Kidney tubule cell (primary cell): ENCODE results near the gene OTUB1.
"Not testable (repeated sequence)": the region's sequence is repeated elsewhere in the genome, so short reads cannot be mapped to it uniquely, and the experiment has no call there.

Experiments
- DNase-seq: peaks from one replicate; pipeline ENCODE4 v3.0.0-alpha.2; 2018; ENCODE audit warnings: low spot score

OTUB1 gene, protein sequence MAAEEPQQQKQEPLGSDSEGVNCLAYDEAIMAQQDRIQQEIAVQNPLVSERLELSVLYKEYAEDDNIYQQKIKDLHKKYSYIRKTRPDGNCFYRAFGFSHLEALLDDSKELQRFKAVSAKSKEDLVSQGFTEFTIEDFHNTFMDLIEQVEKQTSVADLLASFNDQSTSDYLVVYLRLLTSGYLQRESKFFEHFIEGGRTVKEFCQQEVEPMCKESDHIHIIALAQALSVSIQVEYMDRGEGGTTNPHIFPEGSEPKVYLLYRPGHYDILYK

DNA sequence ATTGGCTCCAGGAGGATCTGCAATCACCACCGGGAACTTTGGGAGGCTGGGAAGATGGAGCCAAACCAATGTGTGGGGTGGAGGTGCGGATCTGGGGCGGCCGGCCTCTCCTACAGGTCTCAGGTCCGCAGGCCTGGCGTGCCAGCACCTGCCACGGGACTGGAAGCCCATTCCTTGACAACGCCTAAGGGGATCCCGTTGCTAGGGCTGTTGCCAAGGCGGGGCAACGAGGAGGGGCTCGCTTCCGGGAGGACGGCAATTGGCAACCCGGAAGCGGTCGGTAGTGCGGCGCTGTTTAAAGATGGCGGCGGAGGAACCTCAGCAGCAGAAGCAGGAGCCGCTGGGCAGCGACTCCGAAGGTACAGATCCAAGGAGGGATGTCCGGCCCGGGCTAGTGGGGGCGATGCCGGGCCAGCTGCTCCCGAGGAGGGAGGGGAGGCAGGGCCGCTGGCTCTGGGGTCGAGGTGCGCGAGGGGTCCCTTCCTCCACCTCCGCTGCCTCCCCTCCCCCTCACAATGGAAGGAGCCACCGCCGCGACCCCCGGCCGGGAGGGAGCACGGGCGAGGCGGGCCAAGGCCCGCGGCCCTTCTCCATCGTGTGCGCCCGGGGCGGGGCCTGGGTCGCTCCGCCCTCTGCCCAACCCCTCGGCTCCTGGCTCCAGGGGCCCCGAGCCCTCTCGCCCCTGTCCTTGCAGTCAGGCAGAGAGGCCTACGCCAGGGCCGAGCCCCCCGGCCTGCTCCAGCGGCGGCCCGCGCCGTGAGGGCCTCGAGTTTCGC, at the start of gene OTUB1:
Gene OTUB1 (plus strand): TSS at position 283 of the 776 bp plus-strand sequence. CDS start 19 bp downstream, at position 302.
- DNase-seq = peak; percentile 95

DNA sequence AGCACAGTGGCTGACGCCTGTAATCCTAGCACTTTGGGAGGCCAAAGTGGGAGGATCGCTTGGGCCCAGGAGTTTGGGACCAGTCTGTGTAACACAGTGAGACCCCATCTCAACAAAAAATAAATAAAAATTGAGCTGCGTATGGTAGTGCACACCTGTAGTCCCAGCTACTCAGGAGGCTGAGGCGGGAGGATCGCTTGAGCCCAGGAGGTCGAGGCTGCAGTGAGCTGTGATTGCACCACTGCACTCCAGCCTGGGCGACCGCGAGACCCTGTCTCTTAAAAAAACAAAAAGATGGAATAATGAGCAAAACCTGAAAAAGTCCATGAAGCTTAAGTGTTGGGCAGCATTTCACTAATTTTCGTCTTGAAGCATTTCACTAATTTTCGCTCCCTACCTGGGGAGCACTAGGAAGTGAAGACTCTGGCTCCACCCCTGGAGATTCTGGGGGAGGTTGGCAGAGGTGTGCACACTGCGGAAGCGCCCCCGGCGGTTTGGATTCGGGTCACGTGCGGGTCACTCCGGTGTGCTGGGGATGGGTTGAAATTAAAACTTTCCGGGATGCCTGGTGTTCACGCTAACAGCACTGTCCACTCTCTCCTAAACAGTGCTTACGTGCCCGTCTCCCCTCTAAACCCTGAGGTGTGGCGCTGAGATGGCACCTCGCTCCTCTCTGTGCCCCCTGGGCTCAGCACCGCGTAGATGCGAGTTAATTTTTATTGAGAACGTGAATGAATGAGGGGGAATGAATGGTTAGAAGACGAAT, 48.3 kb upstream of the OTUB1 start:
- DNase-seq = no peak

DNA sequence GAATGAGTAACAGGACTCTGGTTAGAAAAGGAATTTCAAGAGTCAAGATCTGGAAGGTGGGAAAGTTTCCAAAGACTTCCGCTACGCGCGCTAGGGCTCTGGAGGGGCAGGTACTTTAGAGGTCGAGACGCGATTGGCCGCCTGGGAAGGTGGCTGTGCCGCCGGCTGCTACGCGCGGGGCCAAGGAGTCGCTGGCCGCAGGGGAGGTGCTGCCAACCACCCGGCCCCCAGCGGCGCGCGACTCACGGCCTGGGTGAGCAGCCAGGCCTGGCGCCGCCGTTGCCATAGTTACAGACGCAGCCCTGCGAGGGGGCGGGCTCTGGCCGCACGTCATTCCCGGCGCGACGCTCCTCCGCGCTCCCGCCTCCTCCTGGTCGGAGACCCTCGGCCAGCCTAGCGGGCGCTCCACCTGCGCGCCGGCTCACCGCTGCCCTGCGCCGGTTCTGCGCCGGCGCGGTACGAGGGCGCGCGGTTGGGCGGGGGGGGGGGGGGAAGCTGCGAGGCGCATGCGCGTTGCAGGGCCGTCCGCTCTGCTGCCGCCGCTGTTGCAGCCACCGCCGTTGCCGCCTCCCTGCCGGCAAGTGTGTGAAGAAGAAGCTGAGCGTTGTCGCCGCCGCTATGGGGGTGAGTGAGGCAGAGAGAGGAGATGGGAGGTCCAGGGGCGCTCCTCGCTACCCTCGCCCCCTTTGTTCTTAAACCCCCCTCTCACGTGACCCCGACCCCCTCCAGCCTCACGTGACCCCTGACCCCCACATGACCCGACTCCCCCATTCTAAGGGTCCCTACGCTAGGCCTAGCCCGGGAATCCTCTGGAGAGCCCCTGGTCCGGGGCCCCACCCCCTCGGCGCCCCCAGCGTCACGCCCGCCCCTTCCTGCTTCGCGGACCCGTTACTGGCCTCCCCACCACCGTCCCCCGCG, 47.5 kb upstream of the OTUB1 start, which contains the start of gene NAA40:
Gene NAA40 (plus strand): TSS at position 524 of the 918 bp plus-strand sequence. CDS start 95 bp downstream, at position 619.
- DNase-seq = peak; percentile 100

DNA sequence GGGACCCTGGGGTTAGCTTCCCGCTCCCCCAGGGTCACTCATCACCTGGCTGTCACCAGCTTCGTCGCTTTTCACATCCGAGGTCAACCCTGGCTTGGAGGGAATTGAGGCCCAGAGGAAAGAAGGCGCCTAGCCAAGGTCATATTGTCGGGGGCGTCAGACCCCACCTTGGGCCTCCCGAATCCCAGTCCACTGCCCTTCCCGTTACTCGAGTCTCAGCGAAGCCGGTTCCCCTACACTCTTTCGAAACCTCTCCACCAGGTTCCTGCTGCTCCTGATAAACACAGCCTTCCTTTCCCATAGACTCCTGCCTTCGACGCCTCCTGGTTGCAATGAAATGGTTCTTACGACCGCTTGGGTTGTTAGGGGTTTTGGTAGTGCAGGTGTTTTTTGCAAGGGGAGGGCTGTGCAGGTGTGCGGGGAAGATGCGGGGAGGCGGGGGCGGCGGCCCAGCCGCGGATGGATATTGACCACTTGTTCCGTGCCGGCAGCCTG, 46.8 kb upstream of the OTUB1 start:
- DNase-seq = peak; percentile 17

DNA sequence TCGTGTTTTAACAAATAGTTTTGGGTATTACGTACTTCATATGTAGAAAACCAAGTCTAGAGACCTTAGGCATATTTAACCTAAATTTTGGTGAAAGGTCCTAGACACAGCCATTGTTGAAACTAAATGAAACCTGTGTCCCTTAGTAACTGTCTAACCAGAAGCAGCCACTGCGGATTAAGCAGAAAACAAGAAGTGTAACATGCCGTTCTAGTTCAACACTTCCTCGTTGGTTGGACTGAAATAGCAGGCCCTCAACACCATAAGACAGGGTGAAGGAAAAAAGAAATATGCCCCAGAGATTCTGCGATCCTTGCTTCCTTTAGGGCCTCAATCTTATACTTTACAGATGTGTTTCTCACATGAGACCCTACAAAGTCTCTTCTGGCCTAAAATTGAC, 45.5 kb upstream of the OTUB1 start:
- no peak for DNase-seq

DNA sequence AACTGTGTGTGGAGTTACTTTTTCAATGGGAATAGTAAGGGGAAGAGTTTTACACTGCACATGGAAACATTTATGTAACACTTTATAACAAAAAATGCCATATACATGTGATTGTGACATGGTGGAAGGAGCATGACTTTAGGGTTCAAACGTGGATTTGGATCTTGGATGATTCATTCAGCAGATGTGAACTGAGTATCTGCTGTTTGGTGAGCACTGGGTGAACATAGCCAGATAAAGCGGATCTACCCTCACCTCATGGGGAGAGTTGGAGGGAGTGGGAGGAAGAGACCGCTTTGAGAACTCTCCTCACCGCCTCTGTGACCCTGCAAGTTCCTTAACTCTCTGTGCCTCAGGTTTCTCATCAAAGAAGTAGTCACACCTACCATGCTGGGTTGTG, 44.3 kb upstream of the OTUB1 start:
- no peak for DNase-seq

DNA sequence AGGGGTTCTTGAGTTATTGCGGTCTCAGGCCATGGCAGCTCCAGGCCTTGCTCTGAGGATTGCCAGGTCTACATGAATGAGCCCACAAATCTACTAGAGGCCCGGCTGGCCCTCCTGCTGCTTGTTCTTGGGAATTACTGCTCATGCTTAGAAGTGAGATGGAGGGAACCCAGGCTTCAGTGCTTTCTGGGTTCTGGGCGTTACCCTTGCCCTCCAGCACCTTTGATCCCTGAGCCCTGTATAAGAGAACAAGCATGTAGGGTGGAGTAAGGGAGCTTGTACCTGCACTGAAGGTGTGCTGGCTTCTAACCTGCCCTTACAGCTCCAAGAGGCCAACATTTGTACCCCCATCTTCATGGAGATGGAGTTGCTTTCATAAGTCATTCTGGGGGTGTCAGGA, 43.4 kb upstream of the OTUB1 start:
- no peak for DNase-seq

DNA sequence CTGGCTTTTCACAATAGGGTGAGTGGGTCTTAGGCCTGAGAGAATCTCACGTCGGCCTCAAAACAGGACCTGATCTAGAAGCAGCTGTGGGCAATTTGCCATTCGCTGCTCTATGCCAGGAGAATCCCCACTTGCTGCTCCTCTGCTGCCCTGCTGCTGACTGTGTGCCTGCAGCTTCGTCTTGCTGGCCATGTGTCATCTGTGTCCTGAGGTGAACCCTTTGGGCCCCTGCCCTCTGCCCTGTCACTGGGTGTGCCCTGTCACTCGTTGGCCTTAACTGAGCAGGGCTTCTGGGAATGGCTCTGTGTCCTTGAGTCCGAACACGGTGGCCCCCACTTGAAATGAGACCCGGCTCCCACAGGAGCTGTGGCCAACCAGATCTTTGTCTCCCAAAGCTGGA, 41.3 kb upstream of the OTUB1 start:
- DNase-seq = no peak

DNA sequence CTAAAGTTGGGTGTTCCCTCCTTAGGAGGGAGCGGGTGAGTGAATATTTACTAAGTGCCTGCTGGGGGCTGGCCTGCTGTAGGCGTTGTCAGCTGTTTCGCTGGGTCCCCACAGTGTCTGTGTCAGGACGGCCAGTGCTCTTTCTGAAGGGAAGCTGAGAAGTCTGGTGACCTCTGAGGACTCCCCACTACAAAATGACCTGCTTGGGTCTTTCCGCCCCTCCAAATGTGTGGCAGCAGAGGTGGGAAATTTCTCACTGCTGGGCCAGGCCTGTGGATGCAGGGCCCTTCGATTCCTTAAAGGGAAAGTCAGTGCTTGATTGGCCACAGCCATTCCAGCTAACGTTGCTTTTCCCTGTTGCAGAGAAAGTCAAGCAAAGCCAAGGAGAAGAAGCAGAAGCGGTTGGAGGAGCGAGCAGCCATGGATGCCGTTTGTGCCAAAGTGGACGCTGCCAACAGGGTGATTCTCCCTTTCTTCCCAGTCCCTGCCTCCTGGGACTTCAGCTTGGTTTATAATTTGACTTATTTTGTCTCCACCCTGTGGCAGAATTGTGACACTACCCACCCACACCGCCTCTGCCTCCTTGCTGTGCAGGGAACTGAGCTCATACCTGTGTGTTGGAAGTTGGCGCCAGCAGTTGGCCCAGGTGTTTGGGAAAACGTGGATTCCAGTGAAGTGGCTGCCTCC, 40.6 kb upstream of the OTUB1 start:
- peak; percentile 78 for DNase-seq

DNA sequence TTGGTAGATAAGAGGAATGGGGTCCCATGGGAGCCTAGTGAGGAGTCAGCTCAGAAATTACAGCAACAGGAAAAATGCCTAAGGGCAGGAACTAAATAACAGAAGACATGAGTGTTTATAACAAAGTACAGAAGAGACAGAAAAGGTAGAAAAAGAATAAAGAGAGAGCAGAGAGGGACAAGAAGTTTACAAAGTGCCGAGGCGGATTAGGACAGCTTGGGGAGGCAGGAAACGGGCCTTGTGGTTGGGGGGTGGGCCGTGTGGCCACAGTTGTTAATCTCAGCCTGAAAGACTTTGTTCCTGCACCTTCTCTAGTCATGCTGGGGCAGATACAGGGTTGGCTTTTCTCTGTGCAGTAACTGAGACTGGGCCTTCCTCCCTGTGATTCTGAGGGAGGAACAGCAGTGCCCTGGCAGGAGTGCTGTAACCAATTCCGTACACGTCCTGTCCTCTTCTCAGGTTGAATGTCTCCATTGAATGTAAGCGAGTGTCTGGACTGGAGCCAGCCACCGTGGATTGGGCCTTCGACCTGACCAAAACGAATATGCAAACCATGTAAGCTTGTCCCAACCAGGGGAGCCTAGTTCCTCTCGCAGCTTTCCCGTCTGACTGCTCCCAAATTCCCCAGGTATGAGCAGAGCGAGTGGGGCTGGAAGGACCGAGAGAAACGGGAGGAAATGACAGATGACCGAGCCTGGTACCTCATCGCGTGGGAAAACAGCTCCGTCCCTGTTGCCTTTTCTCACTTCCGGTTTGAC, 34.3 kb upstream of the OTUB1 start:
- DNase-seq = no peak

DNA sequence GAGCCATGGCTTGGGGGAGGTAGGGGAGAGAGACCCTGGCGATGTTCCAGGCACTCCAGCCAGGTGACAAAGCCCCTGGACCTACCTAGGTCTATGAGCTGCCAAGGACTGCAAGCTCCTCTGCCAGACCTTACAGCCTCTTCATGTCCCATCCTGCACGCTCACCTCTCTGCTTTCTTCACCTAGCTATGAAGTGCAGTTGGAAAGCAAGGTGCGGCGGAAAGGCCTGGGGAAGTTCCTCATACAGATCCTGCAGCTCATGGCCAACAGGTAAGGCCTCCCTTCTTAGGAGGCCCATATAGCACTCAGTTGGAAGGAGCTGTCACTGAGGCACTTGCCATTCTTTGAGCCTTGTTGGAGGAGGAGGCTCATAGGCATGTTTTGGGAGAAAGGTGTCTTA, 33.7 kb upstream of the OTUB1 start:
- DNase-seq = no peak

DNA sequence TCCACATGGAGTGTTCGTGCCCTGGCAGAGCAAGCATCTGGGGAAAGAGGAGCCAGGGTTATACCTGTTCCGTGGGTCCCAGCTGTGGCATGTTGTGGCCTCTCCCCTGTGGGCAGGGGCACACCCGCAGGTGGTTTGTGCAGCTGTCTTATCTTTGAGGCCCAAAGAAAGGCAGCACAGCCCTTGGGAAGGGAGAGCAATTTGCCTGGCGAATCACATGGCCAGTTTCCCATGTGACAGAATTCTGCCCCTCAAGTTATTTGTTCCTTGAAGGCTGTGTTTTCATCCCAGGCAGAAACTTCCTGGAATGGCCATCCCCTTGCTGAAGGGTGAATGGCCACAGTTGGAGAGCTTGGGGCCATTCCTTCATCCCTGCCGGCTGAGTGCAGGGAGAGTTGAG, 28.2 kb upstream of the OTUB1 start:
- no peak for DNase-seq

DNA sequence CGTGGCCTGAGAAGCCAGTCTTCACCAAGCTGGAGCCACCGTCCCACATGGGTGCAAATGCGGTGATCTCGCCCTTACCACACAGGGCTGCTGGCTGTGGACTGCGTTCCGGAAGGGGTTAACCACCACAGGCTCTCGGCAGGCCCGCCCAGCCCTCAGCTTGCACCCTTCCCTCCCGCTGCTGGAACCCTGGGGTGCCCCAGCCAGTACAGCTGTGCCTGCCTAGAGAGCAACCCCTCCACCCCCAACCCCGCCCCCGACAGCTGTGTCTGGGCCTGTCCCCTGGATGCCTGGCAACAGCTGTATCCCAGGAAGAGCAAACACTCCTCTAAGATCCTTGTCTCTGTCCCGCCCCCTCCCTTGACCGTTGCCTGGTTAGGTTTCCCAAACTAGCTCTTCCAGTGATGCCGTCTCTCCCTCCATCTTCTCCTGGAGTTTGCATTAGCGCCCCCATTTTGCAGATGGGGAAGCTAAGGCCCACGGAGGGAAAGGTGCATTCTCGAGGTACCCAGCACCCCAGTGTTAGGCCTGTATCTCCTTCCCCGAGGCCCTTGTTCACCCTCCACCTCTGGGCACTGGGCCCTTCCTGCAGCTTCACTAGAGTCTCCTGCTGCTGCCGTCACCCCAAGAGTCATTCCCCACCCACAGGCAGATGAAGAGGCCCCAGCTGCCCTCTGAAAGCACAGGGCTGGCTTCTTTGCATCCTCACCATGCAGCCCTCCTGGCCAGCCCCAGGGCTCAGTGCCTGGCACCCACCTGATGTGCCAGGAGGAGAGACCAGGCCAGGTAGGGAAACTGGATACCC, 24.4 kb upstream of the OTUB1 start:
- DNase-seq = no peak

DNA sequence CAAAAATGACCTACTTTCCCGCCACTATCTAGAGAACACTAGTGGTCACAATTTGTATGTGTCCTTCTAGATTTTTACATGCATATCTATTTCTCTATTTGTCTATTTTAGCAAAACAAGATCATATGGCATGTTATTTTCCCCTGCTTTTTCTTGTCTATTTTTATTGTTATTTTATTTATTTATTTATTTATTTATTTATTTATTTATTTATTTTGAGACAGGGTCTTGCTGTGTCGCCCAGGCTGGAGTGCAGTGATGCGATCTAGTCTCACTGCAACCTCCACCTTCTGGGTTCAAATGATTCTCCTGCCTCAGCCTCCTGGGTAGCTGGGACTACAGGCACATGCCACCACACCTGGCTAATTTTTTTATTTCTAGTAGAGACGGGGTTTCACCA, 22.3 kb upstream of the OTUB1 start:
- not testable (repeated sequence) for DNase-seq

DNA sequence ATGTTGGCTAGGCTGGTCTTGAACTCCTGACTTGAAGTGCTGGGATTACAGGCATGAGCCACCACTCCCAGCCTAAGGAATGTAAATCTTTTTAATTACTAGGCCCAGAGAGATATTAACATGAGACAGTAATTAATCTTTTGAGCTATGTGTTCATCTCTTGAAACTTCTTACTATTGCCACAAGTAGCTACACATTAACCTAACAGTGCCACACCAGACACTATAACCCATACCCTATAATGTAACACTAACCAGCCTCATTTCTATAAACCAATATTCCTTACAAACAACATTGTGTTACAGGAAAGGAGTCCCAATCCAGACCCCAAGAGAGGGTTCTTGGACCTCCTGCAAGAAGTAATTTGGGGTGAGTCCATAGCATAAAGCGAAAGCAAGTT, 19.8 kb upstream of the OTUB1 start:
- DNase-seq = no peak

DNA sequence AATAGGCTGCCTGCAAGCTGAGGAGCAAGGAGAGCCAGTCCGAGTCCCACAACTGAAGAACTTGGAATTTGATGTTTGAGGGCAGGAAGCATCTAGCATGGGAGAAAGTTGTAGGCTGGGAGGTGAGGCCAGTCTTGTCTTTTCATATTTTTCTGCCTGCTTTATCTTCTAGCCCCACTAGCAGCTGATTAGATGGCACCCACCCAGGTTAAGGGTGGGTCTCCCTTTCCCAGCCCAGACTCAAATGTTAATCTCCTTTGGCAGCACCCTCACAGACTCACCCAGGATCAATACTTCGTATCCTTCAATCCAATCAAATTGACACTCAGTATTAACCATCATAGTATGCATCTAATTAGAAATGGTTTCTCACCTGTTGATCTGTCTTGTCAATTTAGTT, 16.8 kb upstream of the OTUB1 start:
- DNase-seq = no peak

DNA sequence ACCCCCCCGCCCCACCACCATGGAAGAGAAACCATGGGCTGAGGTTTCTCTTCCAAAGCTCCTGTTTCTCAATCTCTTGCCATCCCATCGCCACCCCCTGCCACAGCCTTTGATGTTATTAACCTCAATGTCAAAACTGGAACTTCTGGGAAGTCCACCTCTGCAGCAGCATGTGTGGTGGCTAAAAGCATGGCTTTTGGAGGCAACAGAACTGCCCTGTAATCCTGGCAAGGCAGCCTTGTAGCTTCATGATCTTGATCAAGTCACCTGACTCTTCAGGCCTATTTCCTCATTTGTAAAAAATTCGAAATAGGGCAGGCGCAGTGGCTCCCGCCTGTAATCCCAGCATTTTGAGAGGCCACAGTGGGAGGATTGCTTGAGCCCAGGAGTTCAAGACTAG, 15.3 kb upstream of the OTUB1 start:
- no peak for DNase-seq

DNA sequence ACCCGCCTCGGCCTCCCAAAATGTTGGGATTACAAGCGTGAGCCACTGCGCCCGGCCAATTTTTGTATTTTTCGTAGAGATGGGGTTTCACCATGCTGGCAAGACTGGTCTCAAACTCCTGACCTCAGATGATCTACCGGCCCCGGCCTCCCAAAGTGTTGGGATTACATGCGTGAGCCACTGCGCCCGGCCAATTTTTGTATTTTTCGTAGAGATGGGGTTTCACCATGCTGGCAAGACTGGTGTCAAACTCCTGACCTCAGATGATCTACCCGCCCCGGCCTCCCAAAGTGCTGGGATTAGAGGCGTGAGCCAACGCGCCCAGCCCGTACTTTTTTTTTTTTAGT, 12.4 kb upstream of the OTUB1 start:
- DNase-seq = not testable (repeated sequence)
